ENCODE data around the gene F12. TPM values are rescaled to one million over a fixed set of nuclear protein-coding genes. Genes with fewer than 3 reads are reported as not detected.
"Not testable (repeated sequence)": the region's sequence is repeated elsewhere in the genome, so short reads cannot be mapped to it uniquely, and the experiment has no call there.

The F12 gene
- total RNA-seq, 1 donor from 2014 or later, result not detected

DNA sequence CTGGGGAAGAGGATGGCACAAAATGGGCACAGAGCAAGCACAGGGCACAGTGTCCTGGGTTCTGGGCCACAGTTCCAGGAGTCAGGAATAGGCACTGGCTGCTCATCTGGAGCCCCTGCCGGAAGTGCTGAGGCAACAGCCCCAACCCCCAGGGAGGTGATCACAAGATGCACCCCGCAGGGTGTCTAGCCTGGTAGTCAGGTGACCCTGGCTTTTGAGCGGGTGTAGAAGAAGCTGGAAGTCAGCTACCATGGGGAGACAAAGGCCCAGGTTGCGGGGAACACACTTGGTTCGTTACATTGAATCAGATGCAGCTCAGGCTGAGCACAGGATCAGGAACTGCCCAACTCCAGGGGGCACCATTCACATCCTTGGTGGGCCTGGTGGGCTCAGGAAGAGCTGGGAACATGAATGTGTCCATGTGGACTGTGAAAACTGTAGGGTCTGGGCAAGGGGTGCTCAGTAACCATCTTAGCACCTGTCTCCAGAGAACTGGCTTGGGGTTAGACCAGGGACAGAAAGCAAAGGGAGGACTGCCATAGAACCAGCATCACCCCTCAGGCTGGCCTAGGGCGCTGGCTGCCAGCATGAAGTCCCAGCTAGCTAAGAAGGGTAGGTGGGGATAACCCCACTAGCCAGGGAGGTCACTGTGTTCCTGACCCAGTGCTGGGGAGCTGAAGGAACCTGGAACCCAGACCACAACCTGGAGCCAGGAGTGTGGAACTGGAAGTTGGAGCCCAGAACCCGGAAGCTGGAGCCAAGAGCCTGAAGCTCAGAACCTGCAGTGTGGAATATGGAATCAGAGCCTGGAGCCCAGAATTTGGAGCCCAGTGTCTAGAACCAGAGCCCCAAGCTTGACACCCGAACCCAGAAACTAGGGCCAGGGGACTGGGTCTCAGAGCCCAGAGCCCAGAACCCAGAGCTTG, 31.2 kb downstream of the F12 start:
- Mint-ChIP-seq H3K27ac (no peak overlapping the region), H3K9me3 (no peaks in the 10 kb centered on the region), H3K27me3 (ENCODE audit: insufficient read depth, low read depth) (peaks cover 10% of the 10 kb centered on the region), H3K36me3 (no peaks in the 10 kb centered on the region), H3K4me1 (peaks cover 15% of the 10 kb centered on the region), H3K4me3 (no peak overlapping the region)
- DNase-seq (ENCODE audit: low spot score), result no peak
- H3K27ac ChIP-seq, result no peak overlapping the region
- no peaks in the 10 kb centered on the region for H3K27me3 ChIP-seq
- H3K9me3 ChIP-seq (ENCODE audit: low read depth), result no peaks in the 10 kb centered on the region
- TF ChIP-seq, protein P1, sequence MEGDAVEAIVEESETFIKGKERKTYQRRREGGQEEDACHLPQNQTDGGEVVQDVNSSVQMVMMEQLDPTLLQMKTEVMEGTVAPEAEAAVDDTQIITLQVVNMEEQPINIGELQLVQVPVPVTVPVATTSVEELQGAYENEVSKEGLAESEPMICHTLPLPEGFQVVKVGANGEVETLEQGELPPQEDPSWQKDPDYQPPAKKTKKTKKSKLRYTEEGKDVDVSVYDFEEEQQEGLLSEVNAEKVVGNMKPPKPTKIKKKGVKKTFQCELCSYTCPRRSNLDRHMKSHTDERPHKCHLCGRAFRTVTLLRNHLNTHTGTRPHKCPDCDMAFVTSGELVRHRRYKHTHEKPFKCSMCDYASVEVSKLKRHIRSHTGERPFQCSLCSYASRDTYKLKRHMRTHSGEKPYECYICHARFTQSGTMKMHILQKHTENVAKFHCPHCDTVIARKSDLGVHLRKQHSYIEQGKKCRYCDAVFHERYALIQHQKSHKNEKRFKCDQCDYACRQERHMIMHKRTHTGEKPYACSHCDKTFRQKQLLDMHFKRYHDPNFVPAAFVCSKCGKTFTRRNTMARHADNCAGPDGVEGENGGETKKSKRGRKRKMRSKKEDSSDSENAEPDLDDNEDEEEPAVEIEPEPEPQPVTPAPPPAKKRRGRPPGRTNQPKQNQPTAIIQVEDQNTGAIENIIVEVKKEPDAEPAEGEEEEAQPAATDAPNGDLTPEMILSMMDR (IDR thresholded peaks at IDR 0.05), result peak; percentile 14
- TF ChIP-seq EZH2 (IDR thresholded peaks at IDR 0.05), result no peak
- no peaks in the 10 kb centered on the region for H4K20me1 ChIP-seq (ENCODE audit: low read depth)
- H3K4me3 ChIP-seq, result no peak overlapping the region
- no peaks in the 10 kb centered on the region for H3K36me3 ChIP-seq
- H3F3A ChIP-seq (ENCODE audit: low read depth), result peaks cover 15% of the 10 kb centered on the region
- no peaks in the 10 kb centered on the region for H3K4me1 ChIP-seq
- no peak overlapping the region for H2AFZ ChIP-seq (replicated peaks)
- no peak overlapping the region for H3K9ac ChIP-seq
- H3K79me2 ChIP-seq (ENCODE audit: low read depth), result no peaks in the 10 kb centered on the region
- H3K4me2 ChIP-seq, result no peak overlapping the region

DNA sequence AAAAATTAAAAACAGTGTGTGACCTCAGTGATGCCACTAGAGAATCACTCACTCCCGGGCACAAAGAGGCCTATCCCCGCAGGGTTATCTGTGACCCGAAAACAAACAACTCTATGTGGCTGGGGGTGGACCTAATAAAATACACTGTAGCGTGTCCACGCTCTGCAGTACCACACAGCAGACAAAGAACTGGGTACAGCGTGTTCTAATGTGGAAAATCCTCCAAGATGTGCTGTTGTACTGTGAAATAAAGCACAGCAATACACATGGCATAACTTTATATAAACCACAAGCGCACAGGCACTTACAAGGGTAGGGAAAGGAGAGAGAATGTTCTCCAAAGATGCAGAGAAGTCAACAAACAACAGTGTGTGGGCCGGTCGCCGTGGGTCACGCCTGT, 33.3 kb downstream of the F12 start:
- TF ChIP-seq, protein P1 (IDR thresholded peaks at IDR 0.05), result no peak
- TF ChIP-seq EZH2phosphoT487 (IDR thresholded peaks at IDR 0.05) (no peak), EZH2 (IDR thresholded peaks at IDR 0.05) (no peak)
- Histone ChIP-seq H3K27ac (no peak overlapping the region), H2AFZ (replicated peaks) (no peak overlapping the region), H3K27me3 (no peaks in the 10 kb centered on the region), H3K4me1 (peaks cover 5% of the 10 kb centered on the region), H4K20me1 (ENCODE audit: low read depth) (no peaks in the 10 kb centered on the region), H3F3A (ENCODE audit: low read depth) (peaks cover 21% of the 10 kb centered on the region), H3K4me2 (no peak overlapping the region), H3K4me3 (no peak overlapping the region), H3K79me2 (ENCODE audit: low read depth) (no peaks in the 10 kb centered on the region), H3K36me3 (no peaks in the 10 kb centered on the region), H3K9me3 (ENCODE audit: low read depth) (no peaks in the 10 kb centered on the region), H3K9ac (no peak overlapping the region)
- no peaks in the 10 kb centered on the region for H3K9me3 Mint-ChIP-seq
- H3K4me3 Mint-ChIP-seq, result no peak overlapping the region
- H3K27me3 Mint-ChIP-seq (ENCODE audit: insufficient read depth, low read depth), result peaks cover 7% of the 10 kb centered on the region
- no peak for DNase-seq (ENCODE audit: low spot score)
- peaks cover 14% of the 10 kb centered on the region for H3K4me1 Mint-ChIP-seq
- peaks cover 2% of the 10 kb centered on the region for H3K36me3 Mint-ChIP-seq
- H3K27ac Mint-ChIP-seq, result no peak overlapping the region

DNA sequence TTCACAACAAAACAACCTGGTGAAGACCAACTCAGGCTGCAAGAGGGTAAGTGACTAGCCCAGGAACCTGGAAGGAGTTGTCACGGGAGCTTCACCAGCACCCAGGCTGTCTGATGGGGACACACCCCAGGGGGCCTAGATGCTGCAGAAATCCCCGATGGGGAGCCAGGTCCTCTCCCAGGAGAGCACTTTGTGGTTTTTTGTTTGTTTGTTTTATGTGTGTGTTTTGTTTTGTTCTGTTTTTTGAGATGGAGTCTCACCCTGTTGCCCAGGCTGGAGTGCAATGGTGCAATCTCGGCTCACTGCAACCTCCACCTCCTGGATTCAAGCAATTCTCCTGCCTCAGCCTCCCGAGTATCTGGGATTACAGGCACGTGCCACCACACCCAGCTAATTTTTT, 33.8 kb downstream of the F12 start:
- H3K4me3 Mint-ChIP-seq; H3K27me3 Mint-ChIP-seq (ENCODE audit: insufficient read depth, low read depth); H3K27ac ChIP-seq; H3K9me3 ChIP-seq (ENCODE audit: low read depth); H3K9ac ChIP-seq; H3K79me2 ChIP-seq (ENCODE audit: low read depth); H3K9me3 Mint-ChIP-seq; DNase-seq (ENCODE audit: low spot score); H3K4me3 ChIP-seq; H3K4me1 ChIP-seq; H2AFZ ChIP-seq (replicated peaks); H3K4me2 ChIP-seq; H3K27me3 ChIP-seq; H4K20me1 ChIP-seq (ENCODE audit: low read depth); H3K36me3 Mint-ChIP-seq; H3K36me3 ChIP-seq; H3K27ac Mint-ChIP-seq: not testable (repeated sequence)
- H3K4me1 Mint-ChIP-seq, result peaks cover 13% of the 10 kb centered on the region
- peaks cover 19% of the 10 kb centered on the region for H3F3A ChIP-seq (ENCODE audit: low read depth)

DNA sequence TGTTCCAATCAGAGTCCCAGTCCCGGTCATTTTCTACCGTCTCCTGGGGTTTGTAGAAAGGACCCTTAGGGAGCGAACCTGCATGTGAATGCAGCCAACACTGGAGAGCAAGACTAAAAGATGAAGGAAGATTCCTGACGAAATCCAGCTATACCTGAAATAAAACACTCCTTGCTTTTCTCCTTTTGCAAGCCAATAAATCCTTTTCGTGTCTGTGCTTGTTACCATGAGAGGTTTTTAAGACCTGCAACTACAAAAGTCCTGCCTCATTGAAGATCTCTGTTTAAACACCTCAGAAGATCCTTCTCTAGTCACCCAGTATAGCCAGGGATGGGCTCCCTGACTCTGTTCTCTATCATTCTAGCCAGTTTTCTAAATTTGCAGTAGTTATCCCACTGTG, 35.2 kb downstream of the F12 start:
- no peaks in the 10 kb centered on the region for H3K9me3 Mint-ChIP-seq
- peaks cover 12% of the 10 kb centered on the region for H3K27me3 Mint-ChIP-seq (ENCODE audit: insufficient read depth, low read depth)
- peaks cover 11% of the 10 kb centered on the region for H3K4me1 Mint-ChIP-seq
- no peak overlapping the region for H3K4me3 Mint-ChIP-seq
- H3K36me3 Mint-ChIP-seq, result peaks cover 2% of the 10 kb centered on the region
- H3K27me3 ChIP-seq, result no peaks in the 10 kb centered on the region
- no peaks in the 10 kb centered on the region for H3K79me2 ChIP-seq (ENCODE audit: low read depth)
- peaks cover 6% of the 10 kb centered on the region for H3K4me1 ChIP-seq
- peaks cover 32% of the 10 kb centered on the region for H3F3A ChIP-seq (ENCODE audit: low read depth)
- no peak overlapping the region for H2AFZ ChIP-seq (replicated peaks)
- no peak for DNase-seq (ENCODE audit: low spot score)
- H3K4me2 ChIP-seq, result no peak overlapping the region
- H3K9me3 ChIP-seq (ENCODE audit: low read depth), result no peaks in the 10 kb centered on the region
- H3K9ac ChIP-seq, result no peak overlapping the region
- no peaks in the 10 kb centered on the region for H3K36me3 ChIP-seq
- H3K27ac ChIP-seq, result no peak overlapping the region
- TF ChIP-seq EZH2phosphoT487 (IDR thresholded peaks at IDR 0.05) (no peak), EZH2 (IDR thresholded peaks at IDR 0.05) (no peak)
- TF ChIP-seq, protein P1 (IDR thresholded peaks at IDR 0.05), result no peak
- H3K4me3 ChIP-seq, result no peak overlapping the region
- no peak overlapping the region for H3K27ac Mint-ChIP-seq
- no peaks in the 10 kb centered on the region for H4K20me1 ChIP-seq (ENCODE audit: low read depth)

All from neural progenitor cell (in vitro differentiated cells).